ENCODE measurements around the gene INS.

INS gene

DNA sequence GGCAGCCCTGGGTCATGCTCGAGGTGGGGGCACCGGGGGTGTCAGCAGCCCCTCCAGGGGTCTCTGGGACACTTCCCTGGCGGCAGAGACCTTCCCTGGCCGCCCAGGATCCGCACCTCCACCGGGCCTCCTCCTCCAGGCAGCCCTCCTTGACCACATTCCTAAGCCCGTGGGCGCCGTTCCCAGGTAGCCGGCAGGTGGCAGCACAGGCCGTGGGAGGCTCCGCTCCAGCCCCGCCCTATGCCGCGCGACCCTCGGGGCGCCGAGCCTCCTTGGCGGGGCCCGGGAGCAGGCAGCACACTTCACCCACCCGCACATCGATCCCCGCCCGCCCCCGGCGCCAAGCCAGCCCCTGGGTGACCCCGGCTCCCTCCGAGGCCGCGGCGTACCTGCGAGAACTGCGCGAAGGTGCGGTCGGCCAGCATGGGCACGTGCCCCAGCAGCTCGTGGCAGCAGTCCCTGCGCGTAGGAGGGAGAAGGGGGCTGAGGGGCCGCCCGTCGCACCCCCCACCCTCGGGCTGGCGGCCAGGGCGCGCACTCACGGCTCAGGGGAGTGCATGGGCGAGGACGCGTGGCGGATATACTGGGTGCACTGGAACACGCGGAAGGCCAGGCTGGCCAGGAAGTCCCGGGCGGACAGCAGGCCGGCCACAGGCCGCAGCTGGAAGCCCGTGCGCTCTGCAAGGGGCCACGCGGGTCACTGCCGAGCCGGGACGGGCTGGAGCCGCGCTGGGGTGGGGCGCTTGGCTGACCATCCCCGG lies 5.3 kb upstream of the INS start:
- in situ Hi-C loops (cut with MboI; ENCODE audit: low sequenced_read_pairs, unreplicated experiment), result loop anchor here (25.0 kb wide), 1 partner anchor 504 kb away; no protein-coding TSS in a partner anchor
- TF ChIP-seq, protein P1, sequence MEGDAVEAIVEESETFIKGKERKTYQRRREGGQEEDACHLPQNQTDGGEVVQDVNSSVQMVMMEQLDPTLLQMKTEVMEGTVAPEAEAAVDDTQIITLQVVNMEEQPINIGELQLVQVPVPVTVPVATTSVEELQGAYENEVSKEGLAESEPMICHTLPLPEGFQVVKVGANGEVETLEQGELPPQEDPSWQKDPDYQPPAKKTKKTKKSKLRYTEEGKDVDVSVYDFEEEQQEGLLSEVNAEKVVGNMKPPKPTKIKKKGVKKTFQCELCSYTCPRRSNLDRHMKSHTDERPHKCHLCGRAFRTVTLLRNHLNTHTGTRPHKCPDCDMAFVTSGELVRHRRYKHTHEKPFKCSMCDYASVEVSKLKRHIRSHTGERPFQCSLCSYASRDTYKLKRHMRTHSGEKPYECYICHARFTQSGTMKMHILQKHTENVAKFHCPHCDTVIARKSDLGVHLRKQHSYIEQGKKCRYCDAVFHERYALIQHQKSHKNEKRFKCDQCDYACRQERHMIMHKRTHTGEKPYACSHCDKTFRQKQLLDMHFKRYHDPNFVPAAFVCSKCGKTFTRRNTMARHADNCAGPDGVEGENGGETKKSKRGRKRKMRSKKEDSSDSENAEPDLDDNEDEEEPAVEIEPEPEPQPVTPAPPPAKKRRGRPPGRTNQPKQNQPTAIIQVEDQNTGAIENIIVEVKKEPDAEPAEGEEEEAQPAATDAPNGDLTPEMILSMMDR (IDR thresholded peaks at IDR 0.05; ENCODE audit: borderline replicate concordance, control extremely low read depth, extremely low read depth, insufficient read depth, missing control alignments), result peak; percentile 52
- DNase-seq (ENCODE audit: low spot score), result peak; percentile 69

DNA sequence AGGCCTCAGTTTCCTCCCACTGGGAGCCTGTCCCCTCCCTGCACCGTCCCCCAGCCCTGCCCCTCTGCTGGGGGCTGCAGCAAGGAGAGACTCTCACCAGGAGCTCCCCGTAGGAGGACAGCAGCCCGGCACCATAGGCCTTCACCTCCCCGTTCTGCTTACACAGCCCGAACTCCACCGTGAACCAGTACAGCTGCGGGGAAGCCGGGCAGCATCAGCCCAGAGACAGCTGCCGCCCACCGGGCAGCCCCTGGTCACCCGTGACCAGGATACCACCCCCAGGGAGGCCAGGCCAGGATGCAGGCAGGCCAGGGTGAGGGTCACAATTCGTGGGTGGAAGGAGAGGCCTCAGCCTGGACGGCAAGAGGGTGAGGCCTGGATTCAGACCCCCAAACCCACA lies 4.6 kb upstream of the INS start:
- in situ Hi-C loops (cut with MboI; ENCODE audit: low sequenced_read_pairs, unreplicated experiment), result loop anchor here (25.0 kb wide), 1 partner anchor 503 kb away; no protein-coding TSS in a partner anchor
- DNase-seq (ENCODE audit: low spot score), result no peak
- TF ChIP-seq, protein P1 (IDR thresholded peaks at IDR 0.05; ENCODE audit: borderline replicate concordance, control extremely low read depth, extremely low read depth, insufficient read depth, missing control alignments), result no peak

DNA sequence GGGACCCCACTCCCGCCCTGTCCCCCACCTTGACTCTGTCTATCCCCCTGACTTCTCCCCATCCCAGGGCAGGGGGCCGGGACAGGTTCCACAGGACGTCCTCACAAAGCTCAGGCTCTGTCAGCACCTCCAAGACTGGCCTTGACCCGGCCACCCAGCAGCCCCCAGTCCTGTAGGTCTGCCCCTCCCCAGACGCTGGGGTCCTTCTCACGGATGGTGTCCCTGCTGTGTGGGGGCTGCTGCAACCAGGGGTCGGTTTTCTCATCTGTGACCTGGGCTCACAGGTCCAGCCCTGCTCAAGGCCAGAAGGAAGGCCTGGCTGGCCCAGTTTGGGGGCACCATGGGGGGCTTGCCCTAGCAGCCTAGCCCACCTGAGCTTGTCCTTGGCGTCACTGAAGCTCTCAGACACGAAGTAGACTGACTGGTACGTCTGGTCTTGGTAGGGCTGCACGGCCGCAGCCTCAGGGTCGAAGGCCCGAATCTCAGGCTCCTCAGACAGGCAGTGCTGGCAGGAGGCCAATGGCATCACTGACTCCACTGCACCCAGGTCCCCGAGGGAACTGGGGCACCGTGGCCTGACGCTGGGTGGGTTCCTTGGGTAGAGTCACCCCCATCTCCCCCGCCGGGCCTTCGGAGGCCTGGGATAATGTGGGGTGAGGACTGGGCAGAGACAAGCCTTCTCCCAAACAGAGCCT lies 4.0 kb upstream of the INS start:
- in situ Hi-C loops (cut with MboI; ENCODE audit: low sequenced_read_pairs, unreplicated experiment), result loop anchor here (25.0 kb wide), 1 partner anchor 503 kb away; no protein-coding TSS in a partner anchor
- no peak for DNase-seq (ENCODE audit: low spot score)
- TF ChIP-seq, protein P1 (IDR thresholded peaks at IDR 0.05; ENCODE audit: borderline replicate concordance, control extremely low read depth, extremely low read depth, insufficient read depth, missing control alignments), result no peak

DNA sequence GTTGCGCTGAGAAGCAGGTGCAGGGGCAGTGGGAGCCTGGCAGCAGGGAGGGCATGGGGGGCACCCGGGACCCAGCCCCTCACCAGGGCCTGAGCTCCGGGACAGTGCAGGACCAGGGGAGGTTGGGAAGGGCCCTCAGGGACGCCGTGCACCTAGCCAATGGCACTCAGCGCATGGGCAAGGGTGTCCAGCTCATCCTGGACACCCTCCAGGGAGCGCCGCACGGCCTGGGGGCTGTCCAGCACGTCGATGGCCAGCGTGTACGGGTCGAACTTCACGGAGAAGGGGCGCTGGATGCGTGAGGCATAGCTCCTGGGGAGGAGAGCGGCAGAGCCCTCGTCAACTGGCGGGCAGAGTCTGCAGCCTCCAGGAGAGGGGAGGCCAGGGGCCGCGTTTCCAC lies 3.1 kb upstream of the INS start:
- in situ Hi-C loops (cut with MboI; ENCODE audit: low sequenced_read_pairs, unreplicated experiment), result loop anchor here (25.0 kb wide), 1 partner anchor 502 kb away; no protein-coding TSS in a partner anchor
- TF ChIP-seq, protein P1 (IDR thresholded peaks at IDR 0.05; ENCODE audit: borderline replicate concordance, control extremely low read depth, extremely low read depth, insufficient read depth, missing control alignments), result no peak

DNA sequence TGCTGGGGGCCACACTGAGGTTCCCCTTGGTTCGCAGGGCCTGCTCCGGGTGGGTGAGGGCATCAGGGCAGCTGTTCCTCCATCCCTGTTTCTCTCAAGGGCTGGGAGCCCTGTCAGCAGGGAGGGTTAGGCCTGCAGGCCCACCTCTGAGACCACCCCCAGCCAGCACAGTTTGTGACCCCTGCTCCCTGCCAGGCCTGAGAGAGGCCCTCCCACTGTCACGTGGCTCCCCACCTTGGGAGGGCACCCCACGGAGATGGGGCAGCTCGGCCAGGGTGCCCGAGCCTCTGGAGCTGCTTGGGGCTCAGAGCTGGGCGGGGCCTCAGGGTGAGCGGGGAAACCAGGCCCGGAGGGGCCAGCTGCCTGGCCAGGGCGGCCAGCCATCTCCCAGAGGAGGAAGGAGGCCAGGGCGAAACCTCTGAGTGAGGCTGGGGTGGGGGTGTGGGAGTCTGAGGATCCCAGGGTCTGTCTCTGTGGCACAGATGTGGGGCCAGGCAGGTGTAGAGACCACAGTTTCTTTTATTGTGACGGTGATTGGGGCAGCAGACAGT lies 2.5 kb upstream of the INS start:
- TF ChIP-seq, protein P1 (IDR thresholded peaks at IDR 0.05; ENCODE audit: borderline replicate concordance, control extremely low read depth, extremely low read depth, insufficient read depth, missing control alignments), result no peak
- in situ Hi-C loops (cut with MboI; ENCODE audit: low sequenced_read_pairs, unreplicated experiment), result loop anchor here (25.0 kb wide), 1 partner anchor 501 kb away; no protein-coding TSS in a partner anchor

More for the DNA sequence above, 3.1 kb upstream of the INS start:
- DNase-seq (ENCODE audit: low spot score), result no peak

More for the DNA sequence above, 2.5 kb upstream of the INS start:
- no peak for DNase-seq (ENCODE audit: low spot score)
